Neural crest cell (in vitro differentiated cells): Measurements from ENCODE around the gene ACSL5. TPM values are rescaled to one million over a fixed set of nuclear protein-coding genes. Genes with fewer than 3 reads are reported as not detected.

Source experiments
- DNase-seq: peaks from one replicate; pipeline ENCODE4 v3.0.0; 2021; ENCODE audit warnings: low read depth, mixed read lengths, low spot score
- H3K27ac Mint-ChIP-seq: one replicate; pipeline ENCODE4 v1.8.0; 2021; ENCODE audit warnings: mild to moderate bottlenecking, mixed read lengths; ENCODE audit not compliant: unreplicated experiment
- H3K27me3 Mint-ChIP-seq: 2 replicates; pipeline ENCODE4 v1.8.0; 2021; ENCODE audit warnings: low read depth, mild to moderate bottlenecking, mixed read lengths
- H3K36me3 Mint-ChIP-seq: 2 replicates; pipeline ENCODE4 v1.8.0; 2021; ENCODE audit warnings: low read depth, mild to moderate bottlenecking, mixed read lengths
- H3K4me1 Mint-ChIP-seq: 2 replicates; pipeline ENCODE4 v1.8.0; 2021; ENCODE audit warnings: mixed read lengths
- H3K4me3 Mint-ChIP-seq: one replicate; pipeline ENCODE4 v1.8.0; 2021; ENCODE audit warnings: mild to moderate bottlenecking, mixed read lengths
- H3K9me3 Mint-ChIP-seq: 2 replicates; pipeline ENCODE4 v1.8.0; 2021; ENCODE audit warnings: mixed read lengths
- CTCF ChIP-seq: fragments of 200-600 bp; sonication (generic); conservative IDR thresholded peaks from 2 replicates; pipeline ENCODE4 v1.5.0; 2021; ENCODE audit warnings: antibody characterized with exemption, mild to moderate bottlenecking
- total RNA-seq: library from RNA; stranded (reverse); gene quantifications from 2 replicates; pipeline ENCODE4 v1.2.1, GENCODE V29; 2021

Gene ACSL5
- total RNA-seq, 1 donor from 2014 or later = not detected

- no peak for DNase-seq
- Mint-ChIP-seq H3K4me1 (peaks cover 18% of the 10 kb centered on the region), H3K27ac (no peak overlapping the region), H3K36me3 (no peaks in the 10 kb centered on the region), H3K4me3 (no peak overlapping the region), H3K27me3 (peaks cover 2% of the 10 kb centered on the region), H3K9me3 (no peaks in the 10 kb centered on the region)
- no peak for TF ChIP-seq CTCF
Measured at GRCh38 chr10:112332509-112333228, 41.2 kb upstream of the ACSL5 start.

- Mint-ChIP-seq H3K9me3 (no peaks in the 10 kb centered on the region), H3K4me1 (peaks cover 17% of the 10 kb centered on the region), H3K4me3 (no peak overlapping the region), H3K27me3 (peaks cover 2% of the 10 kb centered on the region), H3K36me3 (no peaks in the 10 kb centered on the region), H3K27ac (no peak overlapping the region)
- no peak for TF ChIP-seq CTCF
- no peak for DNase-seq
Measured at GRCh38 chr10:112333452-112333851, 40.5 kb upstream of the ACSL5 start.

GRCh38 chr10:112335111-112335867 is 38.6 kb upstream of the ACSL5 start:
- no peak for DNase-seq
- Mint-ChIP-seq H3K9me3 (no peaks in the 10 kb centered on the region), H3K4me1 (peaks cover 13% of the 10 kb centered on the region), H3K36me3 (no peaks in the 10 kb centered on the region), H3K4me3 (no peak overlapping the region), H3K27ac (no peak overlapping the region), H3K27me3 (peaks cover 2% of the 10 kb centered on the region)
- no peak for TF ChIP-seq CTCF

GRCh38 chr10:112335868-112336265 is 38.0 kb upstream of the ACSL5 start:
- Mint-ChIP-seq H3K27me3 (peaks cover 2% of the 10 kb centered on the region), H3K4me1 (peaks cover 13% of the 10 kb centered on the region), H3K27ac (peak overlapping the region; percentile 95), H3K36me3 (no peaks in the 10 kb centered on the region), H3K4me3 (no peak overlapping the region), H3K9me3 (no peaks in the 10 kb centered on the region)
- TF ChIP-seq CTCF = no peak
- no peak for DNase-seq

GRCh38 chr10:112336556-112337201 is 37.2 kb upstream of the ACSL5 start:
- no peak for TF ChIP-seq CTCF
- no peak for DNase-seq
- Mint-ChIP-seq H3K36me3 (no peaks in the 10 kb centered on the region), H3K27ac (no peak overlapping the region), H3K27me3 (peaks cover 2% of the 10 kb centered on the region), H3K4me1 (peaks cover 13% of the 10 kb centered on the region), H3K9me3 (no peaks in the 10 kb centered on the region), H3K4me3 (no peak overlapping the region)
